ENCODE measurements around the gene REXO1.
A peak's percentile ranks its signal among the peaks of the same experiment; 100 is the strongest.

Gene REXO1

GRCh38 chr19:1774989-1775772 is 73.1 kb downstream of the REXO1 start:
- ATAC-seq (ENCODE audit: insufficient read depth, low read depth) (peak; percentile 65), DNase-seq (peak; percentile 35)
- Histone ChIP-seq H4K20me1 (ENCODE audit: insufficient read depth, low read length) (no peaks in the 10 kb centered on the region), H3K36me3 (ENCODE audit: insufficient read depth, low read length) (no peaks in the 10 kb centered on the region), H3K4me1 (ENCODE audit: insufficient read depth, low read length) (no peaks in the 10 kb centered on the region), H3K27ac (ENCODE audit: low read length) (no peak overlapping the region), H3K9ac (ENCODE audit: low read depth, low read length) (no peak overlapping the region), H2AFZ (ENCODE audit: low read depth, low read length) (no peak overlapping the region), H3K4me3 (ENCODE audit: low read depth in 1 of 2, low read length in 2 of 2) (no peak overlapping the region), H3K79me2 (ENCODE audit: insufficient read depth, low read length) (no peaks in the 10 kb centered on the region), H3K9me3 (ENCODE audit: insufficient read depth, low read length, severe bottlenecking) (peaks cover 11% of the 10 kb centered on the region), H3K4me2 (ENCODE audit: insufficient read depth, low read length) (no peak overlapping the region), H3K27me3 (ENCODE audit: insufficient read depth, low read length, poor library complexity) (no peaks in the 10 kb centered on the region)
- TF ChIP-seq EZH2 (IDR thresholded peaks at IDR 0.05; ENCODE audit: borderline replicate concordance, low read depth, low read length, severe bottlenecking), result no peak
- peak; percentile 70 for TF ChIP-seq CTCF (IDR thresholded peaks at IDR 0.05; ENCODE audit: borderline replicate concordance, extremely low read depth, low read length, poor library complexity, severe bottlenecking)

GRCh38 chr19:1773184-1773583 is 75.1 kb downstream of the REXO1 start:
- no peak overlapping the region for H3K4me2 ChIP-seq (ENCODE audit: insufficient read depth, low read length)
- no peak overlapping the region for H3K9ac ChIP-seq (ENCODE audit: low read depth, low read length)

GRCh38 chr19:1770866-1771576 is 77.3 kb downstream of the REXO1 start:
- Histone ChIP-seq H3K9ac (ENCODE audit: low read depth, low read length) (no peak overlapping the region), H4K20me1 (ENCODE audit: insufficient read depth, low read length) (no peaks in the 10 kb centered on the region), H3K79me2 (ENCODE audit: insufficient read depth, low read length) (no peaks in the 10 kb centered on the region), H2AFZ (ENCODE audit: low read depth, low read length) (no peak overlapping the region), H3K36me3 (ENCODE audit: insufficient read depth, low read length) (no peaks in the 10 kb centered on the region), H3K9me3 (ENCODE audit: insufficient read depth, low read length, severe bottlenecking) (peaks cover 11% of the 10 kb centered on the region), H3K27ac (ENCODE audit: low read length) (no peak overlapping the region), H3K27me3 (ENCODE audit: insufficient read depth, low read length, poor library complexity) (no peaks in the 10 kb centered on the region), H3K4me3 (ENCODE audit: low read depth in 1 of 2, low read length in 2 of 2) (no peak overlapping the region), H3K4me1 (ENCODE audit: insufficient read depth, low read length) (peaks cover 16% of the 10 kb centered on the region), H3K4me2 (ENCODE audit: insufficient read depth, low read length) (no peak overlapping the region)
- ATAC-seq (ENCODE audit: insufficient read depth, low read depth), result no peak
- DNase-seq, result no peak
- TF ChIP-seq EZH2 (IDR thresholded peaks at IDR 0.05; ENCODE audit: borderline replicate concordance, low read depth, low read length, severe bottlenecking), result no peak

More at GRCh38 chr19:1773184-1773583, 75.1 kb downstream of the REXO1 start:
- no peak for TF ChIP-seq CTCF (IDR thresholded peaks at IDR 0.05; ENCODE audit: borderline replicate concordance, extremely low read depth, low read length, poor library complexity, severe bottlenecking)
- no peaks in the 10 kb centered on the region for H3K79me2 ChIP-seq (ENCODE audit: insufficient read depth, low read length)
- H3K27me3 ChIP-seq (ENCODE audit: insufficient read depth, low read length, poor library complexity), result no peaks in the 10 kb centered on the region
- no peak for DNase-seq
- H3K27ac ChIP-seq (ENCODE audit: low read length), result no peak overlapping the region
- H3K4me1 ChIP-seq (ENCODE audit: insufficient read depth, low read length), result 0 out of 2 replicates have a peak, but pooled peaks cover under 1% of the 10 kb centered on the region
- H2AFZ ChIP-seq (ENCODE audit: low read depth, low read length), result no peak overlapping the region
- H3K9me3 ChIP-seq (ENCODE audit: insufficient read depth, low read length, severe bottlenecking), result peaks cover 11% of the 10 kb centered on the region
- no peaks in the 10 kb centered on the region for H4K20me1 ChIP-seq (ENCODE audit: insufficient read depth, low read length)
- no peak for ATAC-seq (ENCODE audit: insufficient read depth, low read depth)
- no peak overlapping the region for H3K4me3 ChIP-seq (ENCODE audit: low read depth in 1 of 2, low read length in 2 of 2)
- no peaks in the 10 kb centered on the region for H3K36me3 ChIP-seq (ENCODE audit: insufficient read depth, low read length)

- Histone ChIP-seq H3K4me1 (ENCODE audit: insufficient read depth, low read length) (peaks cover 16% of the 10 kb centered on the region), H3K27me3 (ENCODE audit: insufficient read depth, low read length, poor library complexity) (no peaks in the 10 kb centered on the region), H3K9ac (ENCODE audit: low read depth, low read length) (no peak overlapping the region), H2AFZ (ENCODE audit: low read depth, low read length) (no peak overlapping the region), H3K27ac (ENCODE audit: low read length) (no peak overlapping the region), H3K79me2 (ENCODE audit: insufficient read depth, low read length) (no peaks in the 10 kb centered on the region), H3K36me3 (ENCODE audit: insufficient read depth, low read length) (no peaks in the 10 kb centered on the region), H3K4me3 (ENCODE audit: low read depth in 1 of 2, low read length in 2 of 2) (no peak overlapping the region), H3K4me2 (ENCODE audit: insufficient read depth, low read length) (no peak overlapping the region), H4K20me1 (ENCODE audit: insufficient read depth, low read length) (no peaks in the 10 kb centered on the region), H3K9me3 (ENCODE audit: insufficient read depth, low read length, severe bottlenecking) (peaks cover 11% of the 10 kb centered on the region)
- no peak for DNase-seq
- TF ChIP-seq EZH2 (IDR thresholded peaks at IDR 0.05; ENCODE audit: borderline replicate concordance, low read depth, low read length, severe bottlenecking) (no peak), CTCF (IDR thresholded peaks at IDR 0.05; ENCODE audit: borderline replicate concordance, extremely low read depth, low read length, poor library complexity, severe bottlenecking) (no peak)
- no peak for ATAC-seq (ENCODE audit: insufficient read depth, low read depth)
These were observed 78.7 kb downstream of the REXO1 start for GRCh38 chr19:1769645-1769985.
